OCI-LY3 (cell line): Measurements from ENCODE around the gene CEP41.

Source experiments
- EZH2phosphoT487 ChIP-seq: fragments of 200-600 bp; shearing (Covaris generic); IDR thresholded peaks from 2 replicates; pipeline ENCODE4 v1.6.1; 2018; ENCODE audit warnings: antibody characterized with exemption, mixed run types, low read depth
- TF ChIP-seq, protein P1 (sequence below): fragments of 200-600, 300-600 bp; sonication (generic); IDR thresholded peaks from 2 replicates; pipeline ENCODE4 v1.5.1; 2014; ENCODE audit warnings: antibody characterized with exemption, low read length, low read depth

DNA sequence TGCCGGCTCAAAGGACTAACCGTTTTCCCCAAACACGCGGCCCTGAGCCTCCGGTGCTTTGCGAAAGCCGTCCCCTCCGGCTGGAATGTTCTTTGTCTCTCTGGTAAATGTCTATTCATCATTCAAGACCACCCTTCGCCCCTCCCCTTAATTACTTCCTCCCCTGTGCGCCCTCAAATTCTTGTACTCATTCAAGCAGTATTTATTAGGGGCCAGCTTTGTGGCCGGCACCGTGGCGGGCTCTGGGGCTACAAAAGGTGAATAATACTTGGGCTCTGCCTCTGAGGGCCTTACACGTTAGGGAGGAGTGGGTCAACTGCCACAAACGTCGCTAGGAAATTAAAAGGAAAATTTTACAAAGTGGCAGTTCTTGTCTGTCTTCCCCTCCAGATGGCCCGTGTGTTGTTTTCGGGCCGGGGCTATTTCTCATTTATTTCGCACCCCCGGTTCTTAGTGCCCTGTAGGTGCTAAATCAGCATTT, 49.5 kb upstream of the CEP41 start:
- TF ChIP-seq, protein P1, sequence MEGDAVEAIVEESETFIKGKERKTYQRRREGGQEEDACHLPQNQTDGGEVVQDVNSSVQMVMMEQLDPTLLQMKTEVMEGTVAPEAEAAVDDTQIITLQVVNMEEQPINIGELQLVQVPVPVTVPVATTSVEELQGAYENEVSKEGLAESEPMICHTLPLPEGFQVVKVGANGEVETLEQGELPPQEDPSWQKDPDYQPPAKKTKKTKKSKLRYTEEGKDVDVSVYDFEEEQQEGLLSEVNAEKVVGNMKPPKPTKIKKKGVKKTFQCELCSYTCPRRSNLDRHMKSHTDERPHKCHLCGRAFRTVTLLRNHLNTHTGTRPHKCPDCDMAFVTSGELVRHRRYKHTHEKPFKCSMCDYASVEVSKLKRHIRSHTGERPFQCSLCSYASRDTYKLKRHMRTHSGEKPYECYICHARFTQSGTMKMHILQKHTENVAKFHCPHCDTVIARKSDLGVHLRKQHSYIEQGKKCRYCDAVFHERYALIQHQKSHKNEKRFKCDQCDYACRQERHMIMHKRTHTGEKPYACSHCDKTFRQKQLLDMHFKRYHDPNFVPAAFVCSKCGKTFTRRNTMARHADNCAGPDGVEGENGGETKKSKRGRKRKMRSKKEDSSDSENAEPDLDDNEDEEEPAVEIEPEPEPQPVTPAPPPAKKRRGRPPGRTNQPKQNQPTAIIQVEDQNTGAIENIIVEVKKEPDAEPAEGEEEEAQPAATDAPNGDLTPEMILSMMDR, result no peak
- TF ChIP-seq EZH2phosphoT487, result no peak
